Measurements from ENCODE around the gene UBA6.

GRCh38 chr4:67702166-67702565, 1.2 kb upstream of the UBA6 start:
- TF ChIP-seq RAD21 (IDR thresholded peaks at IDR 0.05; ENCODE audit: low read length) = no peak
- TF ChIP-seq POLR2A (IDR thresholded peaks at IDR 0.05; ENCODE audit: low read depth, low read length) = no peak
- TF ChIP-seq CEBPB (IDR thresholded peaks at IDR 0.05; ENCODE audit: low read depth, low read length) = no peak
- TF ChIP-seq MAZ (IDR thresholded peaks at IDR 0.05; ENCODE audit: borderline replicate concordance, low read depth, low read length) = no peak
- TF ChIP-seq, protein P1, sequence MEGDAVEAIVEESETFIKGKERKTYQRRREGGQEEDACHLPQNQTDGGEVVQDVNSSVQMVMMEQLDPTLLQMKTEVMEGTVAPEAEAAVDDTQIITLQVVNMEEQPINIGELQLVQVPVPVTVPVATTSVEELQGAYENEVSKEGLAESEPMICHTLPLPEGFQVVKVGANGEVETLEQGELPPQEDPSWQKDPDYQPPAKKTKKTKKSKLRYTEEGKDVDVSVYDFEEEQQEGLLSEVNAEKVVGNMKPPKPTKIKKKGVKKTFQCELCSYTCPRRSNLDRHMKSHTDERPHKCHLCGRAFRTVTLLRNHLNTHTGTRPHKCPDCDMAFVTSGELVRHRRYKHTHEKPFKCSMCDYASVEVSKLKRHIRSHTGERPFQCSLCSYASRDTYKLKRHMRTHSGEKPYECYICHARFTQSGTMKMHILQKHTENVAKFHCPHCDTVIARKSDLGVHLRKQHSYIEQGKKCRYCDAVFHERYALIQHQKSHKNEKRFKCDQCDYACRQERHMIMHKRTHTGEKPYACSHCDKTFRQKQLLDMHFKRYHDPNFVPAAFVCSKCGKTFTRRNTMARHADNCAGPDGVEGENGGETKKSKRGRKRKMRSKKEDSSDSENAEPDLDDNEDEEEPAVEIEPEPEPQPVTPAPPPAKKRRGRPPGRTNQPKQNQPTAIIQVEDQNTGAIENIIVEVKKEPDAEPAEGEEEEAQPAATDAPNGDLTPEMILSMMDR (conservative IDR thresholded peaks at IDR 0.05; ENCODE audit: low read depth, low read length) = no peak
- TF ChIP-seq SMC3 (IDR thresholded peaks at IDR 0.05; ENCODE audit: low read depth, low read length) = no peak
- TF ChIP-seq MXI1 (IDR thresholded peaks at IDR 0.05; ENCODE audit: borderline replicate concordance, low read depth, low read length) = no peak
